ENCODE data around the gene ACOT7.
A peak's percentile ranks its signal among the peaks of the same experiment; 100 is the strongest.

Gene ACOT7

GRCh38 chr1:6245869-6246496 is 147.6 kb downstream of the ACOT7 start:
- DNase-seq, result peak; percentile 39 to 52

- peak; percentile 49 to 65 for DNase-seq
Observed at GRCh38 chr1:6245086-6245868, 148.3 kb downstream of the ACOT7 start.

GRCh38 chr1:6244401-6245049 is 149.0 kb downstream of the ACOT7 start:
- DNase-seq, result no peak

- DNase-seq, result no peak
Observed at GRCh38 chr1:6243993-6244392, 149.6 kb downstream of the ACOT7 start, which contains the start of gene HES3. Gene HES3 (plus strand): TSS chr1:6244179. CDS start chr1:6244366, 187 bp downstream.

- no peak for DNase-seq
Observed at GRCh38 chr1:6243053-6243834, 150.3 kb downstream of the ACOT7 start.

- DNase-seq, result no peak
Observed at GRCh38 chr1:6241887-6242740, 151.5 kb downstream of the ACOT7 start.

GRCh38 chr1:6241107-6241886 is 152.3 kb downstream of the ACOT7 start:
- no peak for DNase-seq

- DNase-seq, result peak in 1 of 2 experiments; percentile 19
Observed at GRCh38 chr1:6239950-6240768, 153.4 kb downstream of the ACOT7 start.

- DNase-seq, result no peak
Observed at GRCh38 chr1:6239213-6239752, 154.3 kb downstream of the ACOT7 start.

GRCh38 chr1:6237093-6237492 is 156.5 kb downstream of the ACOT7 start:
- no peak for DNase-seq

- no peak for DNase-seq
Observed at GRCh38 chr1:6235296-6235677, 158.3 kb downstream of the ACOT7 start.

GRCh38 chr1:6234502-6235295 is 158.9 kb downstream of the ACOT7 start:
- DNase-seq, result no peak

GRCh38 chr1:6233376-6233775 is 160.2 kb downstream of the ACOT7 start:
- DNase-seq, result no peak

GRCh38 chr1:6225651-6226050 is 167.9 kb downstream of the ACOT7 start:
- no peak for DNase-seq

GRCh38 chr1:6224718-6225117 is 168.8 kb downstream of the ACOT7 start:
- DNase-seq, result no peak

GRCh38 chr1:6223617-6224016 is 169.9 kb downstream of the ACOT7 start:
- DNase-seq, result no peak

- no peak for DNase-seq
Observed at GRCh38 chr1:6222636-6223035, 170.9 kb downstream of the ACOT7 start.

GRCh38 chr1:6221210-6221784 is 172.3 kb downstream of the ACOT7 start:
- peak in 1 of 2 experiments; percentile 55 for DNase-seq

GRCh38 chr1:6220236-6220635 is 173.3 kb downstream of the ACOT7 start:
- DNase-seq, result no peak
